Measurements from ENCODE around the gene HTR2A.

Gene HTR2A

GRCh38 chr13:46868091-46868490 lies 28.8 kb downstream of the HTR2A start:
- DNase-seq (ENCODE audit: low spot score), result no peak

- DNase-seq (ENCODE audit: low spot score), result peak; percentile 71
These were observed 30.7 kb downstream of the HTR2A start for GRCh38 chr13:46866150-46866549.

- no peak for DNase-seq (ENCODE audit: low spot score)
These were observed 31.9 kb downstream of the HTR2A start for GRCh38 chr13:46864941-46865340.

GRCh38 chr13:46861959-46862358 lies 34.9 kb downstream of the HTR2A start:
- DNase-seq (ENCODE audit: low spot score), result no peak

GRCh38 chr13:46860722-46861121 lies 36.1 kb downstream of the HTR2A start:
- DNase-seq (ENCODE audit: low spot score), result peak; percentile 12

GRCh38 chr13:46858776-46859175 lies 38.1 kb downstream of the HTR2A start:
- peak; percentile 9 for DNase-seq (ENCODE audit: low spot score)

GRCh38 chr13:46858163-46858562 lies 38.7 kb downstream of the HTR2A start:
- DNase-seq (ENCODE audit: low spot score), result no peak

- no peak for DNase-seq (ENCODE audit: low spot score)
These were observed 41.2 kb downstream of the HTR2A start for GRCh38 chr13:46855664-46856063.

GRCh38 chr13:46855166-46855565 lies 41.7 kb downstream of the HTR2A start:
- DNase-seq (ENCODE audit: low spot score), result no peak

- DNase-seq (ENCODE audit: low spot score), result no peak
These were observed 44.7 kb downstream of the HTR2A start for GRCh38 chr13:46852168-46852567.

GRCh38 chr13:46850214-46850613 lies 46.6 kb downstream of the HTR2A start:
- no peak for DNase-seq (ENCODE audit: low spot score)

- DNase-seq (ENCODE audit: low spot score), result no peak
These were observed 50.1 kb downstream of the HTR2A start for GRCh38 chr13:46846726-46847125.

- no peak for DNase-seq (ENCODE audit: low spot score)
These were observed 51.7 kb downstream of the HTR2A start for GRCh38 chr13:46845146-46845545.

- no peak for DNase-seq (ENCODE audit: low spot score)
These were observed 52.4 kb downstream of the HTR2A start for GRCh38 chr13:46844431-46844830.

GRCh38 chr13:46839399-46839798 lies 57.5 kb downstream of the HTR2A start:
- no peak for DNase-seq (ENCODE audit: low spot score)

GRCh38 chr13:46834657-46835056 lies 62.2 kb downstream of the HTR2A start:
- no peak for DNase-seq (ENCODE audit: low spot score)

- DNase-seq (ENCODE audit: low spot score), result peak; percentile 56
These were observed 65.2 kb downstream of the HTR2A start for GRCh38 chr13:46831588-46832194.

- no peak for DNase-seq (ENCODE audit: low spot score)
These were observed 66.3 kb downstream of the HTR2A start for GRCh38 chr13:46830405-46831005.

- DNase-seq (ENCODE audit: low spot score), result no peak
These were observed 74.3 kb downstream of the HTR2A start for GRCh38 chr13:46822551-46822950.

- no peak for DNase-seq (ENCODE audit: low spot score)
These were observed 78.9 kb downstream of the HTR2A start for GRCh38 chr13:46817838-46818476.

GRCh38 chr13:46817095-46817494 lies 79.8 kb downstream of the HTR2A start:
- DNase-seq (ENCODE audit: low spot score), result no peak

- no peak for DNase-seq (ENCODE audit: low spot score)
These were observed 80.5 kb downstream of the HTR2A start for GRCh38 chr13:46816371-46816770.

GRCh38 chr13:46812301-46812797 lies 84.5 kb downstream of the HTR2A start:
- no peak for DNase-seq (ENCODE audit: low spot score)

All from GM03348 (cell line).